Glutamatergic neuron (in vitro differentiated cells): Measurements from ENCODE around the gene RAD51B. TPM values are rescaled to one million over a fixed set of nuclear protein-coding genes. Genes with fewer than 3 reads are reported as not detected.

Experiments used
- DNase-seq: peaks from one replicate; pipeline ENCODE4 v3.0.0; 2022
- H3K27ac Mint-ChIP-seq: one replicate; pipeline ENCODE4 v1.8.0; 2020; ENCODE audit warnings: mild to moderate bottlenecking, mixed read lengths, inconsistent platforms; ENCODE audit not compliant: unreplicated experiment
- H3K27me3 Mint-ChIP-seq: one replicate; pipeline ENCODE4 v1.8.0; 2020; ENCODE audit warnings: mild to moderate bottlenecking, moderate library complexity, mixed read lengths, inconsistent platforms; ENCODE audit not compliant: unreplicated experiment
- H3K36me3 Mint-ChIP-seq: one replicate; pipeline ENCODE4 v1.8.0; 2020; ENCODE audit warnings: mild to moderate bottlenecking, mixed read lengths, inconsistent platforms; ENCODE audit not compliant: unreplicated experiment
- H3K4me1 Mint-ChIP-seq: one replicate; pipeline ENCODE4 v1.8.0; 2020; ENCODE audit warnings: mild to moderate bottlenecking, low read depth, mixed read lengths, inconsistent platforms; ENCODE audit not compliant: unreplicated experiment
- H3K4me3 Mint-ChIP-seq: one replicate; pipeline ENCODE4 v1.8.0; 2020; ENCODE audit warnings: mild to moderate bottlenecking, mixed read lengths, inconsistent platforms; ENCODE audit not compliant: unreplicated experiment
- H3K9me3 Mint-ChIP-seq: one replicate; pipeline ENCODE4 v1.8.0; 2020; ENCODE audit warnings: mild to moderate bottlenecking, moderate library complexity, mixed read lengths, inconsistent platforms; ENCODE audit not compliant: unreplicated experiment
- total RNA-seq: library from RNA; stranded (reverse); fragmentation: NEBNext Ultra II Directional; extraction: Animal tissue kit (Norgen Biotek cat#: 25700); gene quantifications from one replicate; pipeline ENCODE4 v1.2.1, GENCODE V29; 2021; ENCODE audit not compliant: unreplicated experiment
- TF ChIP-seq, protein P1 (sequence below): fragments of 200-600 bp; sonication (generic); IDR thresholded peaks from one replicate; pipeline ENCODE4 v1.5.0; 2021; ENCODE audit not compliant: partially characterized antibody, unreplicated experiment

Gene RAD51B
- total RNA-seq, 1 donor from 2014 or later, result 9.7 TPM

DNA sequence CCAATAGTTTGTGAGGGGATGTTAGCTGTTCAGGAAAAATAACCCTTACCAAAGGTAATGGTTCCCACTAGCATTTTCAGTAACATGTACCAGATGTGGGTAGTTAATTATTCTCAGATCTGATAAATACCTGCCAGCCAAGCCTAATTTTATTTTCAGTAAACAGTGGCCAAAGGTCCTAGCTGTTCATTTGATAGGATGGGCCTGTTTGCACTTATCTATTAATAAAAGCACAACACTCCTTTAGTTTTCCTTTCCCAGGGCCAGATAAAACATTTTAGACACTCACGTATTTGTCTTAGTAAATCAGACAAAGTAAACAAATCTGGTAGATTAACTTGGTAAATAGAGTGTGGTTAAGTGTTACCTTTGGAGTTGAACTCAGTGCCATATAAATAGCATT lies 345.1 kb downstream of the RAD51B start:
- no peak overlapping the region for H3K27ac Mint-ChIP-seq
- no peak overlapping the region for H3K4me3 Mint-ChIP-seq
- H3K4me1 Mint-ChIP-seq, result peaks cover 7% of the 10 kb centered on the region
- TF ChIP-seq, protein P1, sequence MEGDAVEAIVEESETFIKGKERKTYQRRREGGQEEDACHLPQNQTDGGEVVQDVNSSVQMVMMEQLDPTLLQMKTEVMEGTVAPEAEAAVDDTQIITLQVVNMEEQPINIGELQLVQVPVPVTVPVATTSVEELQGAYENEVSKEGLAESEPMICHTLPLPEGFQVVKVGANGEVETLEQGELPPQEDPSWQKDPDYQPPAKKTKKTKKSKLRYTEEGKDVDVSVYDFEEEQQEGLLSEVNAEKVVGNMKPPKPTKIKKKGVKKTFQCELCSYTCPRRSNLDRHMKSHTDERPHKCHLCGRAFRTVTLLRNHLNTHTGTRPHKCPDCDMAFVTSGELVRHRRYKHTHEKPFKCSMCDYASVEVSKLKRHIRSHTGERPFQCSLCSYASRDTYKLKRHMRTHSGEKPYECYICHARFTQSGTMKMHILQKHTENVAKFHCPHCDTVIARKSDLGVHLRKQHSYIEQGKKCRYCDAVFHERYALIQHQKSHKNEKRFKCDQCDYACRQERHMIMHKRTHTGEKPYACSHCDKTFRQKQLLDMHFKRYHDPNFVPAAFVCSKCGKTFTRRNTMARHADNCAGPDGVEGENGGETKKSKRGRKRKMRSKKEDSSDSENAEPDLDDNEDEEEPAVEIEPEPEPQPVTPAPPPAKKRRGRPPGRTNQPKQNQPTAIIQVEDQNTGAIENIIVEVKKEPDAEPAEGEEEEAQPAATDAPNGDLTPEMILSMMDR, result no peak
- no peaks in the 10 kb centered on the region for H3K9me3 Mint-ChIP-seq
- no peaks in the 10 kb centered on the region for H3K36me3 Mint-ChIP-seq
- H3K27me3 Mint-ChIP-seq, result no peaks in the 10 kb centered on the region
- DNase-seq, result no peak

DNA sequence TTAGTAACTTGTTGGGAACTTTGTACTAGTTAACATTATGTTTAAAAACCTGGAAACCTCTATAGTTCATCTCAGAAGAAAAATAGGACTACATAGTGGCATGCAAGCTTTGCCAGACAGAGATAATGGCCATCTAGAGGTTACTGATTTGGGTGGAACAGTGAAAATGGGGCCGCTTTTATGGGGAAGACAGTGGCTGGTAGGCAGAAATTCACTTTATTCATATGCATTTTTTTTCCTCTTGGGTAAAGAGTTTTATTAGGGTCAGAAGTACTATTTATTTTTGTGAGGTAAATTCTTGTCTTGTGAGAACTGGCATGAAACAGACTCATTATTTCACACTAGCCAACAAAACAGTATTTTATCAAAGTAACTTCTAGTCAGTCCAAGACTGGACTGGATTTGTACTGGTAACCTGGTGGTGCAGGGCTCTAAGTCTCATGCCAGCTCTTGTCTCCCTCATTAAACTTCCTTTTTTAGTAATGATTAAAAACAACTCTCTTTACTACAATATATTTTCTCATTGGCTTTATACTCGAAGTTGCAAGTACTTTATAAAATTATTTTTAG lies 345.8 kb downstream of the RAD51B start:
- no peaks in the 10 kb centered on the region for H3K36me3 Mint-ChIP-seq
- no peaks in the 10 kb centered on the region for H3K9me3 Mint-ChIP-seq
- H3K27me3 Mint-ChIP-seq, result no peaks in the 10 kb centered on the region
- peaks cover 7% of the 10 kb centered on the region for H3K4me1 Mint-ChIP-seq
- no peak overlapping the region for H3K27ac Mint-ChIP-seq
- H3K4me3 Mint-ChIP-seq, result no peak overlapping the region
- TF ChIP-seq, protein P1, result no peak
- DNase-seq, result no peak

DNA sequence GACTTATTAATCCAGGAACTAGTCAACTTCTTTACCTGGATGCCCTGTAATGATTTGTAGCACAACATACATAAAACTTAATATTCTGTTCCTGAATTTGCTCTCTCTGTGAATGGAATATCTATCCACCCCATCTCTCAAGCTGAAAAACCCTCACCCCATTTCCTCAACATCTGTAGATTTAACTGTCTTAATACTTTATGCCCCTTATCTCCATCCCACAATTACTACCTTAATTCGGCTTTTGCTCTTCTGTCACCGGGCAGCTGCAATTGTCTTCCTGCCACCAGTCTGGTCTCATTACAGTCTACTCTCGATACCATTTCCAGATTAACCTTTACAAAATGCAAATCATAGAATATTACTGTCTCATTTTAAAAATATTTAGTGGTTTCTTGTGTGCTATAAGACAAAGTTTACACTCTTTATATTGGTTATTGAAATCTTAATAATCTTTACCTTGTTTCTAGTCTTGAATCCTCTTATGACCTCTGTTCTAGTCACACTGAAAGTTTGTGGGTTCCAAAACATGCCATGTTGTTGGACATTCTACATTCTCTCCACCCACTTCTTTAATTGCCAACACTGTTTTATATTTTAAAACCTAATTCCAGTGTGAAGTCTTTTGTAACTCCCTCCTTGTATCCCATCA lies 347.3 kb downstream of the RAD51B start:
- TF ChIP-seq, protein P1, result no peak
- Mint-ChIP-seq H3K27me3 (no peaks in the 10 kb centered on the region), H3K27ac (no peak overlapping the region), H3K36me3 (no peaks in the 10 kb centered on the region), H3K9me3 (no peaks in the 10 kb centered on the region), H3K4me3 (no peak overlapping the region), H3K4me1 (peaks cover 7% of the 10 kb centered on the region)
- DNase-seq, result no peak

DNA sequence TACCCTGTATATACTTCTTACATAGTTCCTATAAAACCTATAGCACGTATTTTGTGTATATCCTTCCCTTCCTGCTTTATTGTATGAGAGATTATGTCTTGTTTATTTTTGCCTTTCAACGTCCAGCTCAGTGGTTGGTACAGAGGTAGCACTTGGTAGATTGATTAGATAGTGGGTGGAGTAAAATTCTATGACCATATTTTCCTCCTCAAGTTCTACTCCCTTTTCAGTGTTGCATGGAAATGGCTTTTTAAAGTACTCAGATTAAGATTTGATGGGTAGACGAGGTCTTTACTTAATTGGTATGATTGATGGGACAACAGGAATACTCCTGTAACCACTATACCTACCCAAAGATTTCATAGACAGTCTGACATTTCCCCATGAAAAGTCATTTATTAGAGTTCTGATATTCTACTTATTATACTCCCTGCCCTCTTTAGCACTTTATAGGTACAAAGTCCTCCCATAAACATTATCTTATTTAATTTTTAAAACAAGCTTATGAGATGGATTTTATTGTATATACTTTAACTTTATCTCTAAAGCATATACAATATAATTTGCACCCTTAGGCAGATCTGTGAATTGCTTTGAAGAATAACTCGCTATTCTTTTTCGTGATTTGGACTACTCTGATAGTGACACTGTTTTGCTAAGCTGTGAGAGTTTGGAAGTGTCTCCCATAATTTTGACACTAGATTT lies 348.0 kb downstream of the RAD51B start:
- Mint-ChIP-seq H3K4me3 (no peak overlapping the region), H3K9me3 (no peaks in the 10 kb centered on the region), H3K4me1 (peaks cover 7% of the 10 kb centered on the region), H3K36me3 (no peaks in the 10 kb centered on the region), H3K27me3 (no peaks in the 10 kb centered on the region), H3K27ac (no peak overlapping the region)
- DNase-seq, result no peak
- TF ChIP-seq, protein P1, result no peak

DNA sequence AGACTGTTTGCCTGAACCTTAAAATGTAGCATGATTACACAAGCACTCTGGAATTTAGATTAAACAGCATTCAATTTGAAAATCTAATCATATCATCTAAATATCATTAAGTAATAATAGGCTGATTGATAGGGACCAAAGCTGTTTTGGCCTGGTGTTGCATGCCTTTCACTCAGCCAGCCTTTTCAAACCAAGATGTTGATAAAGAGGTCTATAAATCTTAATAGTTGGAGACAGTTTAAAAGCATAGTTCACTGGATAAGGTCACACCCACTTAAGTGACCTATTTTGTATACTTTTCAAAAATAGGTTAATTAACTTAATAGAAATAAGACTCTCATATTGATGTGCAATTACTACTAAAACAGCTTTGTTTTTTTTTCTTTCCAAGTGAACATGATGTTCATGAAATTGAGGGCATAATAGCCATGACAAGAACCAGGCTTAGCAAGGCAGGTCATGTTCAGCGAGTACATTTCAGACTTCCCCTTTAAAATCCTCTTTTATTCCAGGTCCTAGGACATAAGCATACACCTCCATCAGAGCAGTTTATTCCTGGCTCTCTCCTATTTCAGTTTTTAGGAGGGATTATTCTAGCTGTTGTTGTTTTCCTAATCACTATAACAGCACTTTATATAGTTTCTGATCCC lies 349.0 kb downstream of the RAD51B start:
- Mint-ChIP-seq H3K27ac (no peak overlapping the region), H3K27me3 (no peaks in the 10 kb centered on the region), H3K9me3 (no peaks in the 10 kb centered on the region), H3K36me3 (no peaks in the 10 kb centered on the region), H3K4me3 (no peak overlapping the region), H3K4me1 (peaks cover 7% of the 10 kb centered on the region)
- DNase-seq, result no peak
- TF ChIP-seq, protein P1, result no peak
